ENCODE data around the gene AKAIN1. TPM values are rescaled to one million over a fixed set of nuclear protein-coding genes. Genes with fewer than 3 reads are reported as not detected.
A peak's percentile ranks its signal among the peaks of the same experiment; 100 is the strongest.

The AKAIN1 gene
- total and polyA plus RNA-seq, 10 of the 15 experiments (the other 5 are each of a cell fraction or from before 2014, with no cell fraction given), result not detected

DNA sequence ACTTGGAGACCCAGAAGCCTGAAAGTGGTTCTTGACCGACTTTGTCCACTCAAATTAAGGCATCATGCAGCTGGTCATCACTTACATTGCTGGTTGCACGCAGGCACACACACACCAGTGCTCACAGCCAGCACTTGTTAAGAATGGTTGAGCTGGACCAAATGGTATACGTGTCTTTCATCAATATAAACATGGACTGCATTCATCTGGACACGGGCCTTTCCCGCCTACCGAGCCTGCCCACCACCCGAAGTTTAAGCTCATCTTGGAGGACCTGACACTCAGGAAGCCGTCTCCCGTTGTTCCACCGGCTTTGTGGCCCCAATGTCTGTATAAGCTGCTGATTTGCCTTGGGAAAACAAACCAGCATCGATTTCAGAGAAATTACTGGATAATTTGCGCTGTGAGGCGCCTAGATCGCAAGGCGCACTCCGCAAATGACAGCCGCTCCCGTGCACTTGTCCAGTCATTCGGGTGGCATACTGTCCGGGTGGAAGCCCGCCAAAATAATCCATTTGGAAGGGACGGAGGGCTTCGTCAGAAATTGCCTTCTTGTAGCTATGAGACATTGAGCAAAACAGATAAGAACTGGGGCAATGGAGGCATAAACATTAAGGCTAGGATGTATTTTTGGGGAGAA lies 40.1 kb upstream of the AKAIN1 start (continued):
- TF ChIP-seq EP300 (IDR thresholded peaks at IDR 0.05; ENCODE audit: borderline replicate concordance in 1 of 2, control insufficient read depth in 1 of 2, low read depth in 2 of 2, low read length in 2 of 2) (0 out of 4 replicates have a peak, but pooled peaks of 1 of the 2 experiments have one; percentile 20), CEBPB (IDR thresholded peaks at IDR 0.05; ENCODE audit: borderline replicate concordance in 1 of 2, low read depth in 2 of 2, low read length in 2 of 2) (no peak), BHLHE40 (IDR thresholded peaks at IDR 0.05; ENCODE audit: borderline replicate concordance in 1 of 2, low read depth in 2 of 2, low read length in 1 of 2) (no peak)
- TF ChIP-seq, protein P1, sequence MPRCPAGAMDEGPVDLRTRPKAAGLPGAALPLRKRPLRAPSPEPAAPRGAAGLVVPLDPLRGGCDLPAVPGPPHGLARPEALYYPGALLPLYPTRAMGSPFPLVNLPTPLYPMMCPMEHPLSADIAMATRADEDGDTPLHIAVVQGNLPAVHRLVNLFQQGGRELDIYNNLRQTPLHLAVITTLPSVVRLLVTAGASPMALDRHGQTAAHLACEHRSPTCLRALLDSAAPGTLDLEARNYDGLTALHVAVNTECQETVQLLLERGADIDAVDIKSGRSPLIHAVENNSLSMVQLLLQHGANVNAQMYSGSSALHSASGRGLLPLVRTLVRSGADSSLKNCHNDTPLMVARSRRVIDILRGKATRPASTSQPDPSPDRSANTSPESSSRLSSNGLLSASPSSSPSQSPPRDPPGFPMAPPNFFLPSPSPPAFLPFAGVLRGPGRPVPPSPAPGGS (IDR thresholded peaks at IDR 0.05; ENCODE audit: borderline replicate concordance, insufficient read depth, low read depth, low read length, poor library complexity, severe bottlenecking), result no peak

GRCh38 chr18:5214583-5215351 lies 17.7 kb upstream of the AKAIN1 start:
- ChIA-PET SMC1A (ENCODE audit: uncharacterized antibody, unreplicated experiment) (interaction anchor here (1.4 kb wide), 1 partner anchor 23 kb away, joined by 3 read pairs; no protein-coding TSS in a partner anchor), CTCF (interaction anchor here (1.4 kb wide), 1 partner anchor 22 kb away, joined by 3 read pairs; no protein-coding TSS in a partner anchor), RAD21 (ENCODE audit: unreplicated experiment) (no interaction called here), POLR2A (no interaction called here)
- no peak overlapping the region for H3K27ac ChIP-seq (ENCODE audit: control insufficient read depth, insufficient read depth)
- FAIRE-seq, result no peak
- no peaks in the 10 kb centered on the region for H3K36me3 ChIP-seq (ENCODE audit: control insufficient read depth in 2 of 2, insufficient read depth in 2 of 2, low read length in 1 of 2)
- no peaks in the 10 kb centered on the region for H3K79me2 ChIP-seq (ENCODE audit: control insufficient read depth, insufficient read depth, low read length)
- no peaks in the 10 kb centered on the region for H4K20me1 ChIP-seq (ENCODE audit: control insufficient read depth, insufficient read depth)
- no TSS peak for BruUV-seq (replicated peaks)
- no peak for DNase-seq (ENCODE audit: low read depth, low spot score)
- H3K4me2 ChIP-seq (ENCODE audit: control insufficient read depth, insufficient read depth), result no peak overlapping the region
- no peak overlapping the region for H3K9ac ChIP-seq (ENCODE audit: control insufficient read depth, insufficient read depth, low read length)
- no peak for ATAC-seq
- in situ Hi-C loops (cut with MboI) (no loop called here), intact Hi-C loops (cut with micrococcal nuclease; ENCODE audit: unreplicated experiment) (no loop called here)
- no peaks in the 10 kb centered on the region for H3K4me1 ChIP-seq (ENCODE audit: control insufficient read depth, insufficient read depth, low read length)
- H3K27me3 ChIP-seq (replicated peaks in 1 of 2; ENCODE audit: control insufficient read depth in 2 of 2, insufficient read depth in 2 of 2, low read length in 1 of 2), result no peaks in the 10 kb centered on the region
- H2AFZ ChIP-seq (ENCODE audit: control insufficient read depth, low read depth, low read length), result no peak overlapping the region
- H3K9me3 ChIP-seq (replicated peaks; ENCODE audit: control insufficient read depth, insufficient read depth, low read length), result no peaks in the 10 kb centered on the region
- 11% methylated on average over 3 of the region's 3 CpGs for WGBS (ENCODE audit: insufficient coverage, insufficient replicate concordance, low lambda C conversion rate, missing lambda C conversion rate)
- no peak overlapping the region for H3K4me3 ChIP-seq
- no peak for TF ChIP-seq E4F1 (IDR thresholded peaks at IDR 0.05; ENCODE audit: borderline replicate concordance, partially characterized antibody)
- TF ChIP-seq YBX1 (IDR thresholded peaks at IDR 0.05), result no peak
- TF ChIP-seq CHD2 (IDR thresholded peaks at IDR 0.05; ENCODE audit: borderline replicate concordance, low read depth, low read length), result no peak
- no peak for TF ChIP-seq NR2F1 (conservative IDR thresholded peaks at IDR 0.05)
- TF ChIP-seq, protein P2, sequence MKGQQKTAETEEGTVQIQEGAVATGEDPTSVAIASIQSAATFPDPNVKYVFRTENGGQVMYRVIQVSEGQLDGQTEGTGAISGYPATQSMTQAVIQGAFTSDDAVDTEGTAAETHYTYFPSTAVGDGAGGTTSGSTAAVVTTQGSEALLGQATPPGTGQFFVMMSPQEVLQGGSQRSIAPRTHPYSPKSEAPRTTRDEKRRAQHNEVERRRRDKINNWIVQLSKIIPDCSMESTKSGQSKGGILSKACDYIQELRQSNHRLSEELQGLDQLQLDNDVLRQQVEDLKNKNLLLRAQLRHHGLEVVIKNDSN (IDR thresholded peaks at IDR 0.05; ENCODE audit: borderline replicate concordance, extremely low read length, insufficient read depth, low read depth, low read length), result no peak
- no peak for TF ChIP-seq CREB1 (IDR thresholded peaks at IDR 0.05; ENCODE audit: low read depth)
- TF ChIP-seq RELA (IDR thresholded peaks at IDR 0.05; ENCODE audit: borderline replicate concordance, partially characterized antibody), result no peak
- no peak for TF ChIP-seq EP300 (IDR thresholded peaks at IDR 0.05; ENCODE audit: borderline replicate concordance in 1 of 2, control insufficient read depth in 1 of 2, low read depth in 2 of 2, low read length in 2 of 2)

Measured in GM12878 (cell line).